GM19395 (cell line): Measurements from ENCODE around the gene PDE10A.

Experiments used
- ATAC-seq: cut with Tn5 transposase; IDR thresholded peaks from one replicate; pipeline ENCODE4 v1.9.1; 2021; ENCODE audit warnings: mild to moderate bottlenecking, moderate library complexity; ENCODE audit not compliant: unreplicated experiment

PDE10A gene

DNA sequence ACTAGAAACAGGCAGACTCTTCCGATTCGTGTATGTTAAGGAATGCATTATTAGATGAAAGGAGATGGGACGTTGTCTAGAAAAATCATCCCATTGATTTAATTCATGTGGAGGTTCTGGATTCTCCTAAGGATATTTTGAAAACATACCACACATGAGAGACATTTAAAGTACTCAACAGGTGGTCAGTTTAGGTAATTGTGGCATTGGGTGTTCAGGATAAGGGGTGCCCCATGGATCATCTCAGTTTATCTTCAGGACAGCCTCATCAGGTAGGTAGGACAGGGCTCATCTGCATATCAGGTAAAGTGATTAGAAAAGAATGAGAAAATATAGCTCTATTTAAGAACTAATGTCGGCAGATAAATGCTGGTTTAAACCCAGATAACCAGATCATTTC lies 15.9 kb upstream of the PDE10A start:
- no peak for ATAC-seq

DNA sequence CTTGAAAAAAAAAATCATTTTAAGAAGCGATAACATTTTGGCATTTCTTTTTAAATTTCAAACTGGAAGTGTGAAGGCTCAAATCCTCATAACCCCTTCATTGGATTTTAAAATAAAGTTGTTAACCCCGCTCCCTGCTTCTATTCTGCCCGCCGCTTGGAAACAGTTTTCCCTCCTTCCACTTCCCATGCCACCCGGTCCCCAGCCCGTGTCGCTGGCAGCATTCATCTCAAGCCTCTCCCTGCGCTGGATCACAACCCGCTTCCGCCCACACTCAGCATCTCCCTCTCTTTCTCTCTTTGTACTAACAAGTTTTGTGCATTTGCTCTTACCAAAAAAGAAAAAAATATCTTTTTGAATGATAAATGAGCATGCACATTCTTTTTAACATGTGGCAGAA lies 15.4 kb upstream of the PDE10A start:
- no peak for ATAC-seq

DNA sequence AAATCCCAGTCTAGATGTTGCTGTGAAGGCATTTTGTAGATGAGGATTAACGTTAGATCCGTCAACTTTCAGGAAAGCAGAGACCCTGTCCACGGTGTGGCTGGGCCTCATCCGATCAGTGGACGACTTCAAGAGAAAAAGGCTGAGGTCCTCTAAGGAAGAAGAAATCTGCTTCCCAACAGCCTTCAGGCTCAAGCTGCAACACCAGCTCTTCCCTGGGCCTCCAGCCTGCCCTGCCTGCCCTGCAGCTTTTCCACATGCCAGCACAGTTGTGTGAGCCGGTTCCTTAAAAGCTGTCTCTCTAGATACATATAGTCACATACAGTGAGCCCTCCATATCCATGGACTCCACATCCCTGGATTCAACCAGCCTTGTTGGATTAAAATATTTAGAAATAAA lies 14.1 kb upstream of the PDE10A start:
- ATAC-seq: no peak

DNA sequence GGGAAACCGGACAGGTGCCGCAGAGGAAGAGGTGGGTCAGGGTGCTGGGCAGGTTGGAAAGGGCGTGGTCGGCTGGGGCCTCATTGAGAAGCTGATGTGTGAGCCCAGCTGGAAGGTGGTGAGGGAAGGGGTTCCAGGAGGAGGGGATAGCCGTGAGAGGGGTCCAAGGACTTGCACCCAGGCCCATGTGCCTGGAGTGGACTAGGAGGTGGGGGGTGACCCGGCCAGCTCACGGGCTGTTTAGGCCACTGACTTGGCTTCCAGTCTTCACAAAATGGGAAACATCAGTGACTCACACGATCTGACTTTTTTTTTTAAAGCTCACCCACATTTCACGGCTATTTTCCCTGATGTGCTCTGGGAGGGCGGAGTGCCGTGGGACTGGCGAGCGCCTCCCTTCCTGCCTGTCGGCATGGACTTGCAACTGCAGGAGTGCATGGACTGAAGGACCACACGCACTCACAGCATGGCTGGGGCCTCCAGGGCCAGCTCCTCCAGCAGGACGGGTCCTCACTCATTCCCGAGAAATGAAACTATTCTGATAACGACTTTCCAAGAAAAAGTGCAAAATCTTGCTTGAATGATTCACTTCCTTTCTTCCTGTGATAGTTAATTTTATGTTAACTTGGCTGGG lies 13.5 kb upstream of the PDE10A start:
- ATAC-seq: no peak

DNA sequence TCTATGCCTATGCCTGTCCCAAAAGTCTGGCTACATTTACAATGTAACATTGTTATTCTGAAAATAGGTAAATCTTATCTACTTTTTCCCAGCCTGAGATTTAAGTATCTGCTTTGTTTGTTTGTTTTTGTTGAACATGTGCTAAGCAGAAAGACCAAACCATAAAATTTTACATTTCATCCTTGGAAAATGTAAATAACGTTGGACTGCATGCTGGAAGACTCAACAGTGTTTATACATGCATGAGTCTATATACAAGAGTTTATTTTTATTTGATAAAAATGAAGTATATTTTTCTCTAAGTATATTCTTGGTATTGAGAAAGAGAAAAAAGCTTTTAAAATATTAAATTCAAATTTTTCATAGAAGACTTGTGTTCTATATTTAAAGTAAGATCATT lies 12.1 kb upstream of the PDE10A start:
- no peak for ATAC-seq

DNA sequence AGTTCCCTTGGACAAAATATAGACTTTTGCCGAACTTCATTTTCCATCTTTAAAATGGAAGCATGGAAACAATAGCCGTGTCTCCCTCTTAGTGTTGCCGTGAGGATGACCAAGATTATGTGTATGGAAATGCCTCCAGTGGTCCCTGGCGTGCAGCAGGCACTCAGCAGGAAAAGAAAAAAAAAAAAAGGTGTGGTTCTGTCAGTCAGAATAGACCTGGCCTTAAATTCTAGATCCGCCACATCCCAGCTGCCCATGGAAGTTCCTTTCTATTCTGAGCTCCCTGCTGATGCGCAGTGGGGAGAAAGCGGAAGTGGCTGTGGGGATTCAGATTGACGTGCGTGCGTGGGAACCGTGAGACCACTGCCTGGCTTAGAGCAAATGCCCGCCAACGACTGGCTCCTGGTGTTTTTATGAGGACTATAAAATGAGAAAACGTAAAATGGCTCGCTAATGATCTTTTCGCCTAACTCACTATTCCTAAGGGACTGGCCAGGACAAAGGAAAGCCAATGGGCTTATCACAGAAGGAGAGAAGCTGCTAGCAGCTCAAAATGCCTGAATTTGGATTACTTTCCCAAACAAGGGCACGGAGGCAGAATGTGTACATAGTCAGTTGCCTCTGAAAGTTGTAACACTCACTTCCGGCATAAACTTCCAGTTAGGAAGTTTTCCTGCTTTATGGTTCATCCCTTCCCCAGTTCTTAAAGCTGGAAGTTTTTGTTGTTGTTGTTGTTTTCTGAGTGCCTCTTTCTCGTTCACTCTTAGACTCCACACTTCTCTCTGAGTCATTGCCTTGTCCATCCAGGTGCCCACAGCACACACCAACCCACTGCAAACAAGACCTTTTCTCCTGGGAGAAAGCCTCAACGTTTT lies 11.4 kb upstream of the PDE10A start:
- no peak for ATAC-seq

DNA sequence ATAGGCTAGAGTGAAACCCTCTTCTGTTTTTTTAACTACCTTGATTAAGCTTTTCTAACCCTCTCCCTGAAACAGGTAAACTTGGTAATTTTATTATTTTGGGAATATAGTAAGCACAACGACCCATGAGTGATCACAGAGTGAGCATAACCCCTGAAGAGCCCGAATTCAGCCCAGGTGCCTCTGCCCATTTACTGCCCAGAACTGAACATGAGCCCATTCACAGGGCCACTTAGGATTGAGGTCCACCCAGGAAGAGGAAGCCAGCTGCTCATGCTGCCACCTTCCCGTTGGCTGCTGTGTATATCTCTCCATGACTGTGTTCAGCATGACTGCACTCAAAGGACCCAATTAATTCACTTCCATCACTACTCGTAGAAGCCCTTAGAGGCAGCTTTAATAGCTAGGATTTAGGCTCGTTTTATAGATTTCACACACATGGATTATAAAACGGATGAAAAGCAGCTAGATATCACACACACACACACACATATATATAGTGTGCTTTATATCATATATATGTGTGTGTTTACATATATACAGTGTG lies 8.3 kb upstream of the PDE10A start:
- no peak for ATAC-seq

DNA sequence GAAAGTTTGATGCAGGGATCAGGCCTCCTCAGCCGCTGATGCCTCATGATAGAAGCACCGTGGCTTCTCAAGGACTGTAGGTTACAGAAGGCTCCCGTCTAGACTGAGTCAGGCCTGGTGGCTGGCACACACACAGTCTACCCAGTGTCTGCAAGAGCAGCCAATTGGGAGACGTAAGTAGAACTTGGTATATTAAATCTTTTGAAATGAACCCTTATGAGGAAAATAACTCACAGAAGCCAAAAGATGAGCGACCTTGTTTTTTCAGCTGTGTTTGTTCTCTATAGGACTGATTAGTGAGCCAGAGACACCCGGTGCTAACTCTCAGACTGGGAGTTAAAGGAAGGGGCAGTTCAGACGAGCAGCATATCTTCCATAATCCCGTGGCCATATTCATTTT lies 5.9 kb upstream of the PDE10A start:
- no peak for ATAC-seq

DNA sequence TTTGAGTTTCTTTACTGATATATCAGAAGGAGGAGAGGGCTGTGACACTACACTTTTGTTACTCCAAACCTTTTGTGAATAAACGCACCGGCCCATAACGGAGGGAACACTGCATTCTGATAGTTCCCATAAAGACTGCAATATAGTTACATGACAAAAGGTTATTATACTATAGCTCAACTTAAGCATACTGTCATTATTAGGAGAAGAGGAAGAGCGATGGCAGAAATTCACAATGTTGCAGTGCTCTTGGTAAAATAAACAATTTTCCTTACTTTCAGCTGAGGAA lies 2.3 kb upstream of the PDE10A start:
- ATAC-seq: no peak

DNA sequence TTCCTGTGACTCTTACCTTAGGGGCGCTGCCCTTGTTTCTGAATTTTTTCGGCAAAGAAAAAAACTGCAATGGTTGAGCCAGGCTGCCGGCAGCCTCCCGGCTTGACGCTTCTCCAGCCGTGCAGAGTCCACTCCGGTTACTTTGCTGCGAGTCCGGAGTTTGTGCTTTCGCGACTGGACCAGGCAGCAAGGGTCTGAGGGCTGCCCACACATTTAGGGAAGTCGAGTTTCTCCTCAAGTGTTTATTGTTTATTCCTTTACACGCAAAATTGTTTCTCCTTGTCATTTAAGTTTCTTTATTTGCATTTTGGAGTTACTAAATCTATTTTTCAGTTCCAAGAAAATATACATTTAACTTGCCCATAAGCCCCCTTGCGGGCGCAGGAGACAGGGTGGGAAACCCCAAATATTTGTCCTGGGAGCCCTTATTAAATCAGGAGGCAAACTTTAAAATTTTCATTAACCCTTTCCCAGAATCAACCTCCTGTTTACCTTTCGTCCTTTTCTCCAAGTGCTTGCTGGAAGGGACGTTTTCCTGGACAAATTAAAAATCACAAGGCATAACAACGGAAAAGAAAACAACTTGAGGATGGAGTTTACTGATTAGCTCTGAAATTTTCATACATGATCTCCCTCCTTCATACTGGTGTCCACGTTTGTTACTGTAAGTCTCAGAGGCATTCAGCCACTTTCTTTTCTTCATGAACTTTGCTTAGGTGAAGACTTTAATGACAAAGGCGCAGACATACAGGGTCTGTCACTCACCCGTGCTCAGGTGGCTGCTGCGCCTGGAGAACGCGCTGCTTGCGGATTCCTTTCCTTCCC lies 1.7 kb upstream of the PDE10A start:
- ATAC-seq: no peak

DNA sequence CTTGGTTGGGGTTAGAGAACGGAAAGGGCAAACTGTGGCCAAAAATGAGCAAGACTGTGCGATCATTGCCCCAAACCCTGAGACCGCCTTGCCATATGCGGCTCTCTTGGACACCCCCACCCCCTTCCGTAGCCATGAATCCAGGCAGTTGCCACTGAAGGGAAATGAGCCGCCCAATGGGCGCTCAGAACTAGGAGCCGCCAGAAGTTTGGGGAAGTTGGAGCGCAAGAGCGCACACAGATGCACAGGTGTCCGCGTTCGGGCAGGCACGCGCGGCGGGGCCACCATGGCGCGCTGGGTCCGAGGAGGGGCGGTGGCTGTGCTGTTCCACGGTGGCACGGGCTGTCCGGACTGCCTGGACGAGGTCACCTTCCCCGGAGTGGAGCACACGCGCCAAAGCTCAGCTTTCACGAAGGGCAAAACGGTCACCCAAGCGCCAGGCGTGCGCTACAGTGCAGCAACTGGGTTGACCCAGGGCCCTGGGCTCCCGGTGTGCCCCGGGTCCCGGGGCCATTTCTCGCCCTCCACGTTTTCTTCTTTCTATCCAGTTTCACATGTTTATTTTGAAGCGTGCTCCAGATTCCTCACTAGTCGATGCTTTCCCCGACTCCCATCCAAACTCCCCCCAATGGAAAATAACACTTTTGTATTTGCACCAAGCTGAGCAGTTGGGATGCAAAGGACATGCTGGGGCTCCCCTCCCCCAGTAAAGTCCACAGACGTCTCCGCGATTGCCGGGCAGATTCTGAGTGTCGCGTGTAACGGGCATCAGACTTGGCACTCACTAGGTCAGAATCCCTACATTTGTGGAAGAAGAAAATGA lies 906 bp upstream of the PDE10A start:
- ATAC-seq: no peak

DNA sequence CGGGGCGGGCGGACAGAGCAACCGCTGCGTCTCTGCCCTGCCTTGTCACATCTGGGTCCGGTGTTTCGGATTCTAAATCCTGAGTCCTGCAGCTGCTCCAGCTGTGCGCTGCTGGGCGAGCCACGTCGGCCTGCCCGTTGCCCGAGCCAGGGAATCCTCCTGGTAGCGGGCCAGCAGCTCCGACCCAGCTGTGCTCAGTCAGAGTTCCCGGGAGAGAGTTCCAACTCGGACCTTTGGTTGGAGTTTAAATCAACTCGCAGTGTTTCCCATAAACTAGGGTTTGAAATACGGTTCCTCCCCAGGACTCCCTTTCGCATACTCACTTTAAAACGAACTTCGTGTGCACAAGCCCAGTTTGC lies 315 bp upstream of the PDE10A start:
- ATAC-seq: no peak

DNA sequence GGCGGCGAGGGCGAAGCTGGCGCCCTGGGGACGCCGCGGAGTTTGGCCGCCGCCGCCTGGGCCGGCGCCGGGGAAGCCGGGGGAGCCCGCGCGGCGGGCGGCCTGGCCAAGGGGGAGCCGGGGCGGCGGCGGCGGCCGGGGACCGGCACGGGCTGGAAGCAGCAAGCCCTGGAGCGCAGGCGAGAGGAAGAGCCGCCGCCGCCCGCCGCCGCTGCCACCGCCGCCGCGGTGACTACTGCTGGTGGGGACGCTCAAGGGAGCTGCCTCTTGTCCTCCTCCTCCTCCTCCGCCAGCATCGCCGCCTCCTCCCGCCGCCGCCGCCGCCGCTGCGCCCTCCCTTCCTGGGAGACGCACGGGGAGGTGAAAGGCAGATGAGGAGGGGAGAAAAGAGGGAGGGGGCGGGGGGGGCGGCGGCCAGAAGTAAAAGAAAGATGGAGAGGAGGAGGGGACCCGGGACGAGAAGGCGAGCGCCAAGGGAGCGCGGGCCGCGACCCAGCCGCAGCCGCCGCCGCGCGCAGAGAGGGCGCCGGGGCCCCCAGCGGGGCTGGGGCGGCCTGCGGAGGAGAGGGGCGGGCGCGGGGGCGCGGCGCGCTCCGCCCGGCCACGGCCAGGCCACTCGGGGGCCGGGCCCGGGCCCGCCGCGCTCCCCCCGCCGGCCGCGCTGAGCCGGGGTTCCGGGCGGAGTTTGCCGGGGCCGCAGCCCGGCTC lies 846 bp downstream of the PDE10A start:
- no peak for ATAC-seq

DNA sequence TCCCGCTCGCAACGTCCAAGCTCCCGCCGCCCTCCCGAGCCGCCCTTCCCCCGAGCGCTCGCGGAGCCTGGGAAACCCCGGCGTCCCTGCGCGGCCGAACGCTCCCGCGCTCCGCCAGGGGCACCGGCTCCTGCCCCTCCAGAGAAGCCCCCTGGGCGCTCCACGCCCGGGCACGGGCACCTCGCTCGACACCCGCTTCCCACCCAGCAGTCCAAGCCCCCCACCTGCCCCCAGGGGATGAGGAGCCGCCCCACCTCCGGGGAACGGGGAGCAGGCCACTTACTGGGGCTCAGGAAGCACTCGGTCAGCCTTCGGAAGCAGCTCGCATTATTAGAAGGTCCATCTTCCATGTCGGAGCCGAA lies 1.4 kb downstream of the PDE10A start:
- ATAC-seq: no peak

DNA sequence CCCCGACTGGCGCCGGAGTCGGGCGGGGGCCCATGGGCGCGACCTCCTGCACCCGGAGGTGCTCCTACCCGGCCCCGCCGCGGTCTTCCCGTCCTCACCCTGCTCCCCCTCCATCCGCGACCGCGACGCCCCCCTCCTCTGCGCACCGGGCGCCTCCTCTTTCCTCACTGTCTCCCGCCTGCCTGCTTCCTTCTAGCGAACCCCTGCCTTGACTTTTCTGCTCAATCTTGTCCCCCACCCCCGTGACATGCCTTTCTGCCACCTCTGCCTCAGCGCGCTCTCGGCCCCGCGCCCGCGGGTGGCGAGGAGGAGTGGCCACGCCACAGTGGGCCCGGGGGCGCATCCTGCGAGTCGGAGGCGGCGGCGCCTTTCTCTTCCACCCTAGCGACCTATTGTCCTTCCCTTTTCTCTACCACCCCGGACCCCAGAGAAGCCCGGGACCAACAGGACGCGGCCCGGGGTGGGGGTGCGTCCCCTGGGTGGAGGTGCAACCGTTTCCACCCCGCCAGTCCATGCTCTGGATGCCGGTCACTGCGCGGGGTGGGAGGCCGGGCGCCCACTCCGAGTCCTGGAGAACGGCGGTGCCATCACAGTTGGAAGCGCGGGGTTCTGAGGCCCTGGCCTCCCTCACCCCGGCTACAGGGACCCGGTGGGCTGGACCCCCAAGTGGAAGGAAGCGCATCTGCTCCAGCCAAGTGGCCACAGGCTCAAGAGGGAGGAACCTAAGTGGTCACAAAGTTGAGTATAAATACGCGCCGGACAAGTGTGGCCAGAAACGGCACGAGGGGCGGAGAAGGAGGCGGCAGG lies 2.0 kb downstream of the PDE10A start:
- ATAC-seq: no peak

DNA sequence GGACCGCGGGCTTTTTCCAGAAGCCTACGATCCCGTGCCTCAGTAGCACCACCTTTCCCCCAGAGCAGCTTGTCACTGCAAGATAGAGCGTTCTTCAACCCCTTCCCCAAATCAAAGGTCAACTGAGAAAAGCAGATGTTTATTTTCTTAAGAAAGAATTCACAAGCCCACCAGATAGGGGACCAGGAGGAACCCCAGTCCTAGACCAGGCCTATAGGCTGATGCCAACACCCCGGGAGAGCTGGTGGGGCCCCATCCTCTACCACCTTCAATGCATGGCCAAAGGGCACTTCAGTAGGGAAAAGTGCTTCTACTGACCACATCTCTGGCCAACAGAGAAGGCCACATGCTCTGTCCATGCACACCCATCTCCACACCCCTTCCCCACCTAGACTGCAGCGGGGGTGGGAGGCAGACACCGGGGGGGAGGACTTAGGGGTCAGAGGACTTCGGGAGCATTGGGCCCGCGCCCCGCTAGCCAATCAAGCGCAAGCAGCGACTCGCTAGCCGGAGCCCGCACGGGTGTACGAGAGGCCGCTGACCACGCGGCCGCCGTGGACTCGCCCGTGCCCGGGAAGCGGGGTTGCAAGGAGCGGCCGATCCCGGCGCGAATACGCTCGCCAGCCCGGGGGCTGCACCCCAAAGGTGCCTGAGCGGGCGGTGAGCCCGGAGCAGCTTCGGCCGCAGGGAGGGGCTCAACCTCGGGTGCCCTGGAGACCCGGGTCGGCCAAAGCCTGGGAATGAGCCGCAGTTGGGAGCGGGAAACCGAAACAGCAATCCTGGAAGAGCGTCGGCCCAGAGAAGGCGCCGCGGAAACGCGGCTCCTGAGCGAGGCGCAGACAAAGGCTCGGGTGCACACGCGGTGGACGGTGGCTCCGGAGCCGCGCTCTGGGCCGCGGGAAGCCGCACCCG lies 2.8 kb downstream of the PDE10A start:
- ATAC-seq: no peak

DNA sequence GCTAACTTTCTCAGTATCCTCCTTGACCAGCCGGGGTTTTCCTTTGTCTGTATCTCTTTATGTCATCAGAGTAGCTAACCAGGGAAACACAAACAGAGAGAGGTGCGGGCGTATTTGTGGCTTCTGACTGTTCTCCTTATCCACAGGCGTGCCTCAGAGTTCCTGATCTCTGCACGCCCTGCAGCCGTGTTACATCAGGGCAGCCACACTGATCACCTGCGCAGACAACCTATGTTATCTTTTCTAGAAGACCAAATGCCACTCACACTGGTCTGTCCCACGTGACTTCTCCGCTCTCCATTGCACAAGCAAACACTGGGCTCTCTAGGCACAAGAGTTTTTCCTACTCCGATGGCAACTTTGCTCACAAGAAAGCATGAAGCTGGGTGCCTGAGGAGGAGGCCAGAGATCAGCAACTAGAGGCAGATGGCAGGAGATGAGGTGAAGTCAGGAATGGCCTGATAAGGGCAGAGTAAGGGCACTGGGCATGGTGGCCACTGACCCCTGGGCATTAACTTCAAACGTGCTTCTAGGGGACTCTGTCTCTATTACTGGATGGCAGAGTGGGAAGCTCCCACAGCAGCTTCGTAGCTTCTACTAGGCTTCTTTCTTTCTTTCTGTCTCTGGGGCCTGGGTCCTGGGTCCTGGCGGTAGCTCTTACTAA lies 4.5 kb downstream of the PDE10A start:
- ATAC-seq: no peak

DNA sequence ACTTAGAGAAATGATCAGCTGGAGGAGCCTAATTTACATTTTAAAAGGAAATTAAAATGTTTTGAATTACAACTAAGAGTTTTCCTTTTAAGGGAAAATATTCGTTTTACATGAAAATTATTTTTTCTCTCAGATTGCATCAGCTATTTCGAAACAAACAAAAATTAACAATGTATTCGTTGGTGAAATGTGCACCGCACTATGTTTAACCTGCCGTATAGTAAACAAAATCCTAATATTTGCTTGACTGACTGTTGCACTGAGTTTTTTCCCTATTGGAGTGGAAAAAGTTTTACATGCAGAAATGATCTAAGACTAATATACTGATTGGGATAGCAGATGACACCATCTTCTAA lies 5.7 kb downstream of the PDE10A start:
- ATAC-seq: no peak
